Brain microvascular endothelial cell (primary cell): Measurements from ENCODE around the gene CELF2.

ENCODE experiments used
- DNase-seq: peaks from one replicate; pipeline ENCODE4 v3.0.0-alpha.2; 2020
- H3K27ac ChIP-seq: fragments of 250-450 bp; sonication (Bioruptor Pico); 2 replicates; pipeline ENCODE4 v1.5.1; 2020; ENCODE audit warnings: mild to moderate bottlenecking, moderate library complexity
- H3K27me3 ChIP-seq: fragments of 250-450 bp; sonication (Bioruptor Pico); replicated peaks from 2 replicates; pipeline ENCODE4 v1.5.1; 2020; ENCODE audit warnings: mild to moderate bottlenecking
- H3K36me3 ChIP-seq: fragments of 250-450 bp; sonication (Bioruptor Pico); replicated peaks from 2 replicates; pipeline ENCODE4 v1.5.1; 2020; ENCODE audit warnings: mild to moderate bottlenecking
- H3K4me3 ChIP-seq: 2 replicates; pipeline ENCODE4 v1.5.1; 2011; ENCODE audit warnings: low read depth, mild to moderate bottlenecking, control low read depth, low read length, moderate library complexity
- in situ Hi-C: cut with HindIII; loops from 2 replicates; pipeline ENCODE4 v1.10.0; 2017; ENCODE audit warnings: low sequenced_read_pairs, low pct_ligation_motif_present
- TF ChIP-seq, protein P1 (sequence below): IDR thresholded peaks from 2 replicates; pipeline ENCODE4 v1.5.1; 2011; ENCODE audit warnings: low read depth, mild to moderate bottlenecking, moderate library complexity, low read length, control low read depth, inconsistent platforms; ENCODE audit errors: missing control alignments

CELF2 gene

DNA sequence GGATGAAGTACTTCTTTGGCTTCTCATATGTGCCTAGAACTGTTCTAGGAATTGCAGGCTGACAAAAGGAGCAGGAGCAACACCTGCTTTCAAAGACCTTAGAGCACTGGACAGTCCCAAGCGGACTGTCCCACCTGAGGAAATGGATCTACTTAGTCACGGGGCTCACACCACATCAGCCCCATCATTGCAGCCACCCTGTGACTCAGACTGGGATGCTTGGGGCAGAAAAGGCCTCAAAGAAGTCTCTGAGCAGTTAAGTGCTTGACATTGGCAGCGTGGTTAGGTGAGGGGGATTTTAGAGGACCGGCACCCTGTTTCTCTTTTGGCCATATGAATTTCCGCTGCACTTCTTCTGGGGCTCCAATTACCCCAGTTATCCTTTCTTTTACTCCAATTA is 337.2 kb downstream of the CELF2 start:
- H3K36me3 ChIP-seq = no peaks in the 10 kb centered on the region
- no peaks in the 10 kb centered on the region for H3K27me3 ChIP-seq
- TF ChIP-seq, protein P1, sequence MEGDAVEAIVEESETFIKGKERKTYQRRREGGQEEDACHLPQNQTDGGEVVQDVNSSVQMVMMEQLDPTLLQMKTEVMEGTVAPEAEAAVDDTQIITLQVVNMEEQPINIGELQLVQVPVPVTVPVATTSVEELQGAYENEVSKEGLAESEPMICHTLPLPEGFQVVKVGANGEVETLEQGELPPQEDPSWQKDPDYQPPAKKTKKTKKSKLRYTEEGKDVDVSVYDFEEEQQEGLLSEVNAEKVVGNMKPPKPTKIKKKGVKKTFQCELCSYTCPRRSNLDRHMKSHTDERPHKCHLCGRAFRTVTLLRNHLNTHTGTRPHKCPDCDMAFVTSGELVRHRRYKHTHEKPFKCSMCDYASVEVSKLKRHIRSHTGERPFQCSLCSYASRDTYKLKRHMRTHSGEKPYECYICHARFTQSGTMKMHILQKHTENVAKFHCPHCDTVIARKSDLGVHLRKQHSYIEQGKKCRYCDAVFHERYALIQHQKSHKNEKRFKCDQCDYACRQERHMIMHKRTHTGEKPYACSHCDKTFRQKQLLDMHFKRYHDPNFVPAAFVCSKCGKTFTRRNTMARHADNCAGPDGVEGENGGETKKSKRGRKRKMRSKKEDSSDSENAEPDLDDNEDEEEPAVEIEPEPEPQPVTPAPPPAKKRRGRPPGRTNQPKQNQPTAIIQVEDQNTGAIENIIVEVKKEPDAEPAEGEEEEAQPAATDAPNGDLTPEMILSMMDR = no peak
- H3K4me3 ChIP-seq = no peak overlapping the region
- in situ Hi-C loops = no loop called here
- no peak overlapping the region for H3K27ac ChIP-seq
- no peak for DNase-seq

DNA sequence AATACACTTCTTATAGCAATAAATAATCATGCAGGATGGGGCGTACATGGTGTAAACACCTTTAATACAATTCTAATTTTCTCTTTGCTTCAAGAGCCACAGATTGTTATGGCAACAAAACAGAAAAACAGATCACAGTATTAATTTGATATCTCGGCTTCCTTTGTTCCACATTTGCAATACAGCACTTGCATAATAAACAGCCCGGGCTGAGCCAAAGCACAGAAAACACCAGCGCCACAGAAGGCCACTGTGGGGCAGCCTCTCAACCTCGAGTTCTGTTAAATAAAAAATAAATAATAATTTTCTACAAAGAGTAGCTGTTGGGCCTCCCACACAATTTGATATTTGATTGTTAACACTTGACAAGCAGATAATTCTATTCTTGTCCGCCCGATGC is 337.9 kb downstream of the CELF2 start:
- TF ChIP-seq, protein P1 = peak; percentile 11
- in situ Hi-C loops = no loop called here
- H3K36me3 ChIP-seq = no peaks in the 10 kb centered on the region
- no peak for DNase-seq
- H3K4me3 ChIP-seq = no peak overlapping the region
- no peaks in the 10 kb centered on the region for H3K27me3 ChIP-seq
- H3K27ac ChIP-seq = no peak overlapping the region

DNA sequence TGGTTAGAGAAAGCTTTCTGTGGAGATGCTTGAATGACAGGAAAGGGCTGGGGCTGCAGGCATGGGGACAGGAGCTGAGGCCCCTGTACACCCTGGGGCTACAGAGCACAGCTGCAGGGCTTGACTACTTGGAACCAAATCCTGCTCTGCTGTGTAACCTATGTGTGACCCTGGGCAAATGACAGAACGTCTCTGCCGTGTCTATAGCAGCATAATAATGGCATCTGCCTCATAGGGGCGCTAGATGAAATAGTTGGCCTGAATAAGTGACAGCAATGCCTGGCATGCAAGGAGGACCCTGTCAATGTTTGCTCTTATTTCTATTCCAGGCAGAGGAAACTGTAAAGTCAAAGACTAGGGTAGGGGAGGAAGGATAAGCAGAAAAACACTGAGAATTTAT is 339.8 kb downstream of the CELF2 start:
- H3K4me3 ChIP-seq = no peak overlapping the region
- no peaks in the 10 kb centered on the region for H3K36me3 ChIP-seq
- H3K27me3 ChIP-seq = no peaks in the 10 kb centered on the region
- DNase-seq = no peak
- TF ChIP-seq, protein P1 = no peak
- H3K27ac ChIP-seq = no peak overlapping the region
- in situ Hi-C loops = no loop called here

DNA sequence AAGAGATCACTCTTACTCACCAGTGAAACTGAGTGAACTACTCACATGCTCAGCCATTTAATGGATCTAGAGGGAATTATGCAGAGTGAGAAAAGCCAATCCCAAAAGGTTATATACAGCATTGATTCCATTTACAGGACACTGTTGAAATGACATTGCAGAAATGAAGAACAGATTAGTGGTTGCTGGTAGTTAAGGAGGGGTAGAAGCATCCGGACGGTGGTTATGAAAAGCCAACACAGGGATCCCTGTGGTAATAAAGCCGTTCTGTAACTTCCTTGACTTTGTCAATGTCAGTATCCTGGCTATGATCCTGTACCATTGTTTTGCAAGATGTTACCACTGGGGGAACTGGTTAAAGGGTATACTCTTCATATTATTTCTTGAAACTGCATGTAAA is 340.3 kb downstream of the CELF2 start:
- Histone ChIP-seq H3K27ac (no peak overlapping the region), H3K36me3 (no peaks in the 10 kb centered on the region), H3K27me3 (no peaks in the 10 kb centered on the region), H3K4me3 (no peak overlapping the region)
- no peak for DNase-seq
- TF ChIP-seq, protein P1 = no peak
- in situ Hi-C loops = no loop called here

DNA sequence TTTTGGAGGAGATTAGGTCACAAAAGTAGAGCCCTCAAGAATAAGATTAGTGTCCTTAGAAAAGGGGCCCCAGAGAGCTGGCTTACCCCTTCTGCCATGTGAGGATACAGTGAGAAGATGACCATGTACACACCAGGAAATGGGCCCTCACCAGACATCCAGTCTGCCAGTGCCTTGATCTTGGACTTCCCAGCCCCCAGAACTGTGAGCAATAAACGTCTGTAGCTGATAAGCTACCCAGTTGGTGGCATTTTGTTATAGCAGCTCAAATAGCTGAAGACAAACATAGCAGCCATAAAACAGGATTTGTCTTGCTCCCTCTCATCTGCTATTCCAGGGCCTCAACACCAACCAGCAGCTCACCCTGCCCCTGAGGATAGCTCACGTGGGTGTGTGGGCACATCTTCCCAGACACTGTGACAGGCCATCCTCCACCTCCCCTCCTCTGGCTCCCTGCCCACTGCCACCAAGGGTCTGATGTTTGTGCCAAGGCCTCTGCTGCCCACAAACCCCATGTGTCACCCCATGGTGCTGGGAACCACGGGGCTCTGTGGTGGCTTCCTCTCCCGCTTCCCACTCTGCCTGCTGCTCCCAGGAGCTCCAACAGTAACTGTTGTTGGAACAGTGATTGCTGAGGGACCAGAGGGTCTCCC is 341.4 kb downstream of the CELF2 start:
- Histone ChIP-seq H3K27ac (no peak overlapping the region), H3K4me3 (no peak overlapping the region), H3K36me3 (no peaks in the 10 kb centered on the region), H3K27me3 (no peaks in the 10 kb centered on the region)
- in situ Hi-C loops = no loop called here
- TF ChIP-seq, protein P1 = no peak
- no peak for DNase-seq

DNA sequence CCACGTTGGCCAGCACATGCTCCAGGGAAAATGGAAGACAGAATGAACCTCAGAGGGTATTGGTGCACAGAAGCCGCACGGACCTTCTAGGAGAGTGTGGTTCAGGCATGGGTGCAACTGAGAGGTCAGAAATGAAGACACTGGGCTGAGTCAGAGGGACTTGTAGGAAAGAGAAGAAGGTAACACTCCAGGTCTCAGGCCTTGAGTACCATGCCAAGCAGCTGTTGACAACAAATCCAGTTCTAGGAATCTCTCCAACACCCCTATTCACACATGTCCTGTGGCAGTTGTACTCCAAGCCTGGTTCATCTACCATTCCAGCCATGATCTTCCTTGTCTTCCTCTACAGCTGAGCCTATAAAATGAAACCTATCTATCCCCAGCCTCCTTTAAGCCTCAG is 342.2 kb downstream of the CELF2 start:
- no peaks in the 10 kb centered on the region for H3K27me3 ChIP-seq
- H3K27ac ChIP-seq = no peak overlapping the region
- no peaks in the 10 kb centered on the region for H3K36me3 ChIP-seq
- no peak for DNase-seq
- TF ChIP-seq, protein P1 = no peak
- H3K4me3 ChIP-seq = no peak overlapping the region
- in situ Hi-C loops = no loop called here
